Central memory CD8-positive, alpha-beta T cell (primary cell): ENCODE measurements around the gene KRT16.
"Not testable (repeated sequence)": the region's sequence is repeated elsewhere in the genome, so short reads cannot be mapped to it uniquely, and the experiment has no call there.

Experiments
- ATAC-seq: fragments of 150-1000 bp; cut with Tn5 transposase; replicated peaks from 2 replicates; pipeline ENCODE4 v1.10.0; 2022; ENCODE audit warnings: mild to moderate bottlenecking, moderate FRiP score, moderate number of reproducible peaks; ENCODE audit not compliant: poor library complexity, severe bottlenecking; ENCODE audit errors: extremely low read depth
- DNase-seq, 2 donors: peaks; one replicate each; pipeline ENCODE4 v3.0.0; 2021; ENCODE audit warnings: low spot score in 2 of 2
- H3K27ac Mint-ChIP-seq: one replicate; pipeline ENCODE4 v1.8.0; 2022; ENCODE audit warnings: low read depth, mild to moderate bottlenecking, moderate library complexity, mixed read lengths
- H3K27me3 Mint-ChIP-seq: one replicate; pipeline ENCODE4 v1.8.0; 2022; ENCODE audit warnings: mixed read lengths
- H3K36me3 Mint-ChIP-seq: one replicate; pipeline ENCODE4 v1.8.0; 2022; ENCODE audit warnings: mild to moderate bottlenecking, moderate library complexity, mixed read lengths; ENCODE audit not compliant: insufficient read depth
- H3K4me1 Mint-ChIP-seq: one replicate; pipeline ENCODE4 v1.8.0; 2022; ENCODE audit warnings: mixed read lengths
- H3K4me3 Mint-ChIP-seq: one replicate; pipeline ENCODE4 v1.8.0; 2022; ENCODE audit warnings: mild to moderate bottlenecking, moderate library complexity, mixed read lengths
- H3K9me3 Mint-ChIP-seq: one replicate; pipeline ENCODE4 v1.8.0; 2022; ENCODE audit warnings: mixed read lengths

KRT16 gene

GRCh38 chr17:41612376-41613160 is at the start of gene KRT16:
Gene KRT16, minus strand, starts transcription at chr17:41612767. Its CDS starts 79 bp downstream, at chr17:41612688.
- not testable (repeated sequence) for H3K9me3 Mint-ChIP-seq, DNase-seq, ATAC-seq, H3K36me3 Mint-ChIP-seq, H3K4me3 Mint-ChIP-seq, H3K27ac Mint-ChIP-seq, H3K4me1 Mint-ChIP-seq
- H3K27me3 Mint-ChIP-seq, result peaks cover 44% of the 10 kb centered on the region

DNA sequence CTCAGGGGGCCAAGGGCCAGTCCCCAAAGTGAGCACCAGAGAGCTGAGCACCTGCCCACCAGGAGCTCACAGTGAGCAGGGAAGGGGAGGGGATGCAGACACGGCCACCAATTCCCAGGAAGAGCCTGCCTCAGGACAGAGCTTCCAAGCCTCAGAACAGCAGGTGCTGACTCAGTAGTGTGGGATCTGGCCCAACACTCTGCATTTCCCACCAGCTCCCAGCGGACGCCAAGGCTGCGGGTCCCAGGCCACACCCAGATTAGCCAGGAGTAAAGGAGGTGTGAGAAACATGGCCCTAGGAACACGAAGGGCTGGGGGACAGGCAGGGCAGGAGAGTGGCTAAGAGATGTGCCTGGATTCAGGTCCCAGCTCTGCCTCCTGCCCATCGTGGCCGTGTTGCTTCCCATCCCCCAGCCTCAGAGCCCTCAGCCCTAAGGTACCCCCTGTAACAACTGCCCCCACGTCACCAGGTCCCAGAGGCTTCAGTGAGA is 47.7 kb upstream of the KRT16 start:
- Mint-ChIP-seq H3K27me3 (no peaks in the 10 kb centered on the region), H3K4me3 (no peak overlapping the region), H3K4me1 (peaks cover 4% of the 10 kb centered on the region), H3K9me3 (no peaks in the 10 kb centered on the region), H3K27ac (no peak overlapping the region), H3K36me3 (peaks cover 5% of the 10 kb centered on the region)
- DNase-seq (no peak), ATAC-seq (no peak)

DNA sequence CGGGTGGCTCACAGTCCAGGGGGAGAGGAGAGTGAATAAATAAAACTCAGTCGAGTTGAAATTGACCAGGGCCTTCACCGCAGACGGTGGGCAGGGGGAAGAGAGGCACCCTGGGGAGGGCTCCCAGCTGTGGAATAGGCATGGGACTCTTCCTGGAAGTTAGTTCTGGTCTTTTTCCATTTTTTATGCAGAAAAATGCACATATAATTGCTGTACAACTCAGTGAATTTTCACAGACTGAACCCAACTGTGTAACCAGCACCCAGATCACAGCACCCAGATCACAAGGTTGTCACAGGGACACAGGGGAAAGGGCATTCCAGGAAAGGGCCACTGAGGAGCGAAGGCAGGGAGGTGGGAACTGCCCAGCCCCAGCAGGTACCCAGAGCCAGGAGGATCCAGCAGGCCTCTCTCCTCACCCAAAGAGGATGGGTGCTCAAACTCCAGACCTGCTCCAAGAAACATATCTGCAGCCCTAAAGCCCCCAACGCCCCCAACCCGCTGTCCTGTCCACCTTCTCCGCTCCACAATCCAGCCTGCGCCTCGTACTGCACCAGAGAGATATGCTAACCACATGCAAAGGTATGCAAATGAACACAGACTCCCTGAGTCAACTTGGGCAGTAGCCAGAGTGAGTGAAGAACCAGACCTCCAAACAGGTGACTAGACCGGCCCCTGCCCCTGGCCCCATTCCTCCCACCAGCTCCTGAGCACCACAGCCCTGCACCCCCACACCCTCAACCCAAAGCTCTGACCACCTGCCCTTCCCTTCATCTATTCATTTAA is 47.1 kb upstream of the KRT16 start:
- no peak for DNase-seq
- Mint-ChIP-seq H3K4me1 (no peaks in the 10 kb centered on the region), H3K9me3 (no peaks in the 10 kb centered on the region), H3K36me3 (peaks cover 2% of the 10 kb centered on the region), H3K27ac (no peak overlapping the region), H3K27me3 (no peaks in the 10 kb centered on the region), H3K4me3 (no peak overlapping the region)
- ATAC-seq, result no peak

- Mint-ChIP-seq H3K4me1 (no peaks in the 10 kb centered on the region), H3K27ac (no peak overlapping the region), H3K27me3 (no peaks in the 10 kb centered on the region), H3K4me3 (no peak overlapping the region), H3K9me3 (no peaks in the 10 kb centered on the region), H3K36me3 (peaks cover 2% of the 10 kb centered on the region)
- no peak for DNase-seq
- ATAC-seq, result no peak
These were observed 46.3 kb upstream of the KRT16 start for GRCh38 chr17:41658846-41659245.

GRCh38 chr17:41657936-41658335 is 45.4 kb upstream of the KRT16 start:
- Mint-ChIP-seq H3K4me1 (no peaks in the 10 kb centered on the region), H3K27ac (no peak overlapping the region)
- no peak for DNase-seq

GRCh38 chr17:41657176-41657754 is 44.7 kb upstream of the KRT16 start:
- no peaks in the 10 kb centered on the region for H3K9me3 Mint-ChIP-seq
- H3K27me3 Mint-ChIP-seq, result no peaks in the 10 kb centered on the region
- H3K4me1 Mint-ChIP-seq, result no peaks in the 10 kb centered on the region
- DNase-seq, result no peak
- peaks cover 2% of the 10 kb centered on the region for H3K36me3 Mint-ChIP-seq
- no peak overlapping the region for H3K4me3 Mint-ChIP-seq
- no peak for ATAC-seq
- H3K27ac Mint-ChIP-seq, result no peak overlapping the region

More at GRCh38 chr17:41657936-41658335, 45.4 kb upstream of the KRT16 start:
- Mint-ChIP-seq H3K36me3 (peaks cover 2% of the 10 kb centered on the region), H3K4me3 (no peak overlapping the region), H3K9me3 (no peaks in the 10 kb centered on the region), H3K27me3 (no peaks in the 10 kb centered on the region)
- ATAC-seq, result no peak

DNA sequence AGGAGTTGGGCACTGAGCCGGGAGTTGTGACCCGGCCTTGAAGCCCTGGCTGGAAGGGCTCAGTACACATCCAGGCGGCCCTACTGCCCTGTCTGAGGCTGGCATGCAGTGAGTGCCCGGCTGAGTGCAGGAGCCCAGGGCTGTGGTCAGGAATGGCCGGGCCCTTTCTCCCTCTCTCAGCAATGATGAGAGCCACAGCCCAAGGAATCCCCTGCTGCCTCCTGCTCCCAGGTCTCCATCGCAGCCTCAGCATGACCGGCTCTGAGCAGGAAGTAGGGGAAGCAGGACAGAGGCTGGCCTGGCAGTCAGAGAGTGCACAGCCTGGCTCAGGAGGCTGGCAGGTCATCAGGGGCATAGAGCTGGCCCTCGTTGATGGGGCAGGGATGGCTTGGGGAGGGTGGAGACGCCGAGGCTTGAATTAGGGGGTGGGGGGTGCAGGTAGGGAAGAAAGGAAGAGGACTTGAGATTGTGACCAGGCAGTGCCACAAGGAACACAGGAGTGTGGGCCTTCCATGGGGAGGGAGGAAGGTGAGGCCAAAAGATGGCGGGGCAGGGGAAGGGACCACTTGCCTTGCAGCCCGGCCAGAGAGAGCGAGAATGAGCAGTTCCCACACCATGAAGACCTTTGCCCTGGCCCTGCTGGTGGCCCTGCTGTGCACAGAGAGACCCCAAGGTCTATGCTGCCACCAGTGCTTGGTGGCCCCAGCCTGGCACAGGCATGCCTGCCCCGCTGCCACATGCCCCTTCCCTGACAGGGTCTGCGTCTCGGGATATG is 43.9 kb upstream of the KRT16 start:
- Mint-ChIP-seq H3K36me3 (peaks cover 2% of the 10 kb centered on the region), H3K4me3 (no peak overlapping the region), H3K9me3 (no peaks in the 10 kb centered on the region), H3K4me1 (no peaks in the 10 kb centered on the region), H3K27ac (no peak overlapping the region), H3K27me3 (no peaks in the 10 kb centered on the region)
- DNase-seq, result no peak
- no peak for ATAC-seq

DNA sequence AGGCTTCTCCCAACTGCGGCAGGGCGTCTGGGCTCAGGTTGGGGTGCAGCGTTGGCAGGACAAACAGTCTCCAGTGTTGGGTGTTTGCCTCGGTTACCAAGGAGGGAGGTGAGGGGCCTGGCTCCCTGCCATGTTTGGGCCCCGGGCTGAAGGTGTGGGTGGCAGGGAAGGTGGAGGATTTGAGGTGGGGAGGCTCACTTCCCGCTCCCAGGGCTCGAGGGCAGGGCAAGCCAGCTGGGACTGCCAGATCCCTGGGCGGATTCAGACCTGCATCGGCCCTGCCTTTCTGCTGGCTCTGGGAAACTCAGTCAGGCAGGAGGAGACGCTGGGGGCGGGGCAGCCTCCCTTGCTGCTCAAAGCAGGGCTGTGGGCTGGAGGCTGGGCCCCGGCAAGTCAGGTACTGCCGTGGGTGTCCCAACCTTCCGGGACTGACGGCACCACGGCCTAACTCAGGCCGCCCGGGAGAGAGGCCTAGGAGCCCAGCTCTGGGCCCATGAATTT is 43.1 kb upstream of the KRT16 start:
- H3K27me3 Mint-ChIP-seq, result no peaks in the 10 kb centered on the region
- H3K4me1 Mint-ChIP-seq, result no peaks in the 10 kb centered on the region
- no peak overlapping the region for H3K27ac Mint-ChIP-seq
- no peaks in the 10 kb centered on the region for H3K9me3 Mint-ChIP-seq
- DNase-seq, result no peak
- H3K4me3 Mint-ChIP-seq, result no peak overlapping the region
- ATAC-seq, result no peak
- H3K36me3 Mint-ChIP-seq, result peaks cover 2% of the 10 kb centered on the region

- Mint-ChIP-seq H3K27ac (no peak overlapping the region), H3K36me3 (no peaks in the 10 kb centered on the region), H3K27me3 (no peaks in the 10 kb centered on the region), H3K9me3 (no peaks in the 10 kb centered on the region), H3K4me3 (no peak overlapping the region), H3K4me1 (no peaks in the 10 kb centered on the region)
- ATAC-seq (no peak), DNase-seq (no peak)
These were observed 42.4 kb upstream of the KRT16 start for GRCh38 chr17:41654678-41655607.

DNA sequence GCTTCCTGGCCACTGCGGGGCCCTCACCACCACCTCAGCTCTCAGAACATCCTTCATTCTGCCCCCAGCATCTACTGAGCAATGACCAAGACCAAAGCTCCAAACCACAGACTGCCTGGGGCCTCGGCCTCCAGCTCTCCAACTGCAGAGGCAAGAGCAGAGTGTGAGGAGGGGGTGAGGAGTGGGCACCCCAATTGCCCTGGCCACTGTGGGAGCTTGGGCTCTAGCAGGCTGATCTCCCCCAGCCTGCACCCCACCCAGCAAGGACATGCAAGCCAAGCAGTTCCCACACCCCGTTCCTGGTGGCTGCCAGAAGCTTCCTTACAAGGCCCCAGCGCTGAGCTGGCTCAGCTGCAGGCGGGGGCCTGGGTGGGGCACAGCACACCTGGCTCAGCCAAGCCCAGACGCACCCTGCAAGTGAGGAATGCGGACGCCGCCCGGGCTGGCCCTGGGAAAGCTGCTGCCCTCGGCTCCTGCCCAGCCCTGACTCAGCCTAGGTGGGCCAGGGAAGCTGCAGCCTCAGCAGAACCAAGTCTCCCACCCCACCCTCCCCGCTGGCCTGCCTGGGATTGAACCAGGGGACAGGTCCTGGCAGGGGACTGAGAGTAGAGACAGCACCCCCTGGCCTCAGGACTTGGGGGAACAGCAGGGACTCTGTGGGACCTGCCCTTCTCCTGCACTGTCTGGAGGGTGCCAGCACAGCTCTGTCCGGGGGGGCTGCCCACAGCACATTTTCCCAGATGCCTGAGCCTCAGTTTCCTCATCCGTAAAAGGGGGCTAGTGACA is 41.5 kb upstream of the KRT16 start:
- DNase-seq (no peak), ATAC-seq (no peak)
- Mint-ChIP-seq H3K27me3 (no peaks in the 10 kb centered on the region), H3K4me1 (no peaks in the 10 kb centered on the region), H3K27ac (no peak overlapping the region), H3K9me3 (no peaks in the 10 kb centered on the region), H3K36me3 (no peaks in the 10 kb centered on the region), H3K4me3 (no peak overlapping the region)

- H3K27me3 Mint-ChIP-seq, result no peaks in the 10 kb centered on the region
- H3K9me3 Mint-ChIP-seq, result no peaks in the 10 kb centered on the region
- DNase-seq (no peak), ATAC-seq (no peak)
- no peaks in the 10 kb centered on the region for H3K4me1 Mint-ChIP-seq
- no peak overlapping the region for H3K27ac Mint-ChIP-seq
- no peak overlapping the region for H3K4me3 Mint-ChIP-seq
- no peaks in the 10 kb centered on the region for H3K36me3 Mint-ChIP-seq
These were observed 40.9 kb upstream of the KRT16 start for GRCh38 chr17:41653421-41653820.
